NCI-H2171 (cell line): ENCODE data around the gene P4HA2.
A peak's percentile ranks its signal among the peaks of the same experiment; 100 is the strongest.
"Not testable (repeated sequence)": the region's sequence is repeated elsewhere in the genome, so short reads cannot be mapped to it uniquely, and the experiment has no call there.

Experiments
- DNase-seq: peaks from one replicate; lab custom pipeline; 2025; lab: John Stamatoyannopoulos, UW

P4HA2 gene

DNA sequence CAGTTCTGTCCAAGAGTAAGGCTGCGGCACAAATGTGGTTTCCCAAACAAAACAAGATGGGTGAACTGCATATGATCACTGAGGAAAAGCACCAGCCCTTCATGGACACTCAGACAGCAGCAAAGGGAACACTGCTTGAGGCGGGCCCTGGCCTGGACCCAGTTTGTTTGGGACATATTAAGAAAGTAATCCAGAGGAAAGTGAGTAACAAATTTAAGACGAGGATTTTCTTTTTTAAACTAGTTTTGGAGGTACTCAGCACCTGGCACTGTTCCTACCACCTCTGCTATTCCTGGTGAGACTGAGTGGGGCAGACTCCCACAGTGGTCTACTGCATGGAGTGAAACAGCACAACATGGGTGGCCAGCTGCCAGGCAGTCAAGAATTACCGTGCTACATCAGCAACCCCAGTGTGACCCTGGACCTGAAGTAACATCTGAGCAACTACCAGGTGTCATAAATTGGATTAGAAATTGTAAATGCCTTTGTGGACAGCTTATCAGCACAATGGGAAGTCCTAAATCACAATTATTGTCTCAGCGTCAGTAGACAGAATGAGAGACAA, 28.5 kb downstream of the P4HA2 start:
- no peak for DNase-seq

DNA sequence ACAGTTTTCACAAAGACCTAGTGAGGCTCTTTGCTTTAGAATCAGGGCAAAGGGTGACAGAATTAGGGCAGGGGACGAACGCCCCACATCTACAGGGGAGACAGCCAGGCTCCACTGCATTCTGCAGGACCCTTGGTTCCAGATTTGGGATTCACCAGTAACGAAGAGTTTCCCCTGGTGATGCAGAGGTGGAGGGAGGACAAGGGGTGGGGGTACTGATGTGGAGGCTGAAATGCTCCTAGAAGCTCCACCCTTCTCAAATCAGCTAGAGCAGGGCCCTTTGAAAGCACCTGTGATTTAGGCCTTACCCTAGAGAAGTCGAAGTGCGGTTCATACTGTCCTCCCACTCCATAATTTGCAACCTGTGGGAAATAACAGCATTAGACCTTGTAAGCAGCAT, 29.1 kb downstream of the P4HA2 start:
- no peak for DNase-seq

DNA sequence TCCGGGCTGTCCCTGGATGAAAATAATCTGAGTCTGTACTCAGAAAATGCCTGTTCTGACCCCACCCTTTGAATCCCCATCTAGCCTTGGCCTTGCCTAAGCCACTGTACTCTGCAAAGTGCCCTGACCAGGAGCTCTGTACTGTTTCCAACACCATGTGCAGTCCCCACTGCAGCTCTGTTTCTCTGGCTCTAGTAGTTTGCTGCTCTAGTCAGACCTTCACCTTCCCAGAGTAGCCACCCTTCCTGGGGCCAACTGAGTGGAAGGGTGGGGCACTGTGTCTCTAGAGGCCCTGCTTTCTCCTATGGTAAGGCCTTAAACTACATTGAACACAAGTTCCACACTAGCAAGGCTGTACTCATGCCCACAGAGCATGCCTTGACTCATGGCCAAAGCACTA, 31.9 kb downstream of the P4HA2 start:
- DNase-seq: no peak

DNA sequence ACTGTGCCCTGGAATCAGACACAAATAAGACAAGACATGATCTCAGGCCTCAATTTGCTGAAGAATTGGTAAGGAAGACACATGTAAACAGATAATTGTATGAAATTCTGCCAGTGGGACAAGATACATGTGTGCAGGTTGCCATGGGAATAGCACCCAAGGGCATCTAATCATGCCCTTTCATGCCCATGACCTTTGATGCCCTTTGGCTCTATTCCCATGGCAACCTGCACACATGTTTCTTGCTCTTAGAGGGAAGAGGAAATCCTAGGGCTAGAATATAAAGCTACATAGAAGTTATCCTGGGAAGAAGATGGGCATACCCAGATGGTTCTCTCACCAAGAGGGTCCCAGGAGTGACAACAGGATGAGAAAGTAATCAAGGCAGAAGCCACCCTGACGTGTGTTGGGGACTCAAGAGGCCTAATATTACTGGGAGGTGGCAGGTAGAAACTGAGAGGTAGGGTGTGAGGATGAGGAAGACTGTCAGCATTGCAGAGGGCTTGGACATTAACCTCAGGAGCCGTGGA, 34.4 kb downstream of the P4HA2 start:
- no peak for DNase-seq

DNA sequence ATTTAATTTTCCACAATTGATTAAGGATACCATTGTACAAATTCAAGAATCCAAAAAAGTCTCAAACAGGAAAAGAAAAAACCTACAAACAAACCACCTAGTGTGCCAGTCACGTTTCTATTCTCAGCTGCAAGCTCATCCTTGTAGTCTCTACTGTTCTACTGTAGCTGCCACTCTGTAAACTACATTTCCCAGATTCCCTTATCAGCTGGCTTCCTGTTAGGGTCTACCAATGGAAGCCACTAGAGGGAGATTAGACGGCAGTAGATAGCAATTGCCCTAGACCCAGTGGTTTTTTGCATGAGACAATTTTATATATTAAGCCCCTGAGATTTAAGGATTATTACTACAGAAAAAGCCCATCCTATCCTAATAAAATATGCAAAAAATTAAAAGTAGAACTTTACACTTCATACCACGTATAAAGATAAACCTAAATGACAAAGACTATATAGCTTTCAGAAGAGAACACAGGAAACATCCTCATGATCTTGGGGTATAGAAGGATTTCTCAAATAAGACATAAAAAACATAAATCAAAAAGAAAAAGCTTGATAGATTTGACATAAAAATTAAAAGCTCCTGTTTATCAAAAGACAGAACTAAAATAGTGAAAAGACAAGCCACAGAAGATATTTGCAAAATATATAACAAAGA, 37.4 kb downstream of the P4HA2 start:
- DNase-seq: peak; percentile 31

DNA sequence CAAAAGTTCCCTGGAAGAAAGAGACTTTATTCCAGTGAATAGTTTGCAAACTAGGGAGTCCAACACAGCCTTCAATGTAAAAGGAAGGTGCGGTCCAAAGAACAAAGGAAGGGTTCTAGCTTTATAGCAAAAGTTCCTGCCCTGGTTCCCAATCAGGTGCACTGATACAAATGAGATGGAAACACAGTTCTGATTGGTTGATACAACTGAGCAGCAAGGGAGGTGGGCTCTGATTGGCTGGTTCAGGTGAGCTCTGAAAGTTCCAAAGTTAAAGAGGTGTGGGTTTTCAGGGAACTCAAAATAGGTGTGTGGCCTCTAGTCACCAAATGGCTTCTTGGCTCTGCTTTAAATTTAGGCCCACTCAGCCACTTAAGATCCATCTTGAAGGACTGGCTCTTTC, 43.1 kb downstream of the P4HA2 start:
- DNase-seq: no peak

DNA sequence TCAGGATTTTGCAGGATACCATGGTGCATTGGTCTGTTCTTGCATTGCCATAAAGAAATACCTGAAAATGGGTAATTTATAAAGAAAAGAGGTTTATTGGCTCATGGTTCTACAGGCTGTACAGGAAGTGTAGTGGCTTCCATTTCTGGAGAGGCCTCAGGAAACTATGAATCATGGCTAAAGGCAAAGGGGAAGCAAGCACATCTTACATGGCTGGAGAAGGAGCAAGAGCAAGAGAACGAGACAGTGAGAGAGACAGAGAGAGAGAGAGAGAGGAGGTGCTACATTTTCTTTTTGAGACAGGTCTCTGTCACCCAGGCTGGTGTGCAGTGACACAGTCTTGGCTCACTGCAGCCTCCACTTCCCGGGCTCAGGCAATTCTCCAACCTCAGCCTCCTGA, 43.9 kb downstream of the P4HA2 start:
- DNase-seq: no peak

DNA sequence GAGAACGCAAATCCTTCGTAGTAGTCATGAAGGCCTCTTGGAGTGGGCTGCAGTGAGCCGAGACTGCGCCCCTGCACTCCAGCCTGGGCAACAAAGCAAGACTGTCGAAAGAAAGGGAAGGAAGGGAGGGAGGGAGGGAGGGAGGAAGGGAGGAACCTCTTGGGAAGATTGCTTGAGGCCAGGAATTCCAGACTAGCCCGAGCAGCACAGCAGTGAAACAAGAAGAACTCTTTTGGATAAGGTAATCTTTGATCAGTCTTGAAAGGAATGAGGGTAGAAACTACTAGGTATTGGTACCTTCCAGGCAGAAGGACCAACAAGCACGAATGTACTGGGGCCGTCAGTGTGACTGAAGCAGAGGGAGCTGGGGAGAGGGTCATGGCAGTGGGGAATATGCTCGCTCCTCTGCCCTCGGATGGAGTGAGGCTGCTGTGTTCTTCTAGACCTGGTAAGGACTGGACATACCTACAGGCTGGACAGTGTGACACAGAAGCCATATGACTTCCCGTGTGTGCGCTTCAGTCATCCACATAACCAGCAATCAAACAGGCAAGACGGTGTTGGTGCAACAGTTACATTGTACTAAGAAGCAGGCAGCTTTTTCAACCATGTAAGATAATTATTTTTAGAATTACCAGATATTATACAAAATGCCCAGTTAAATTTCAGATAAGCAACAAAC, 45.2 kb downstream of the P4HA2 start:
- no peak for DNase-seq

DNA sequence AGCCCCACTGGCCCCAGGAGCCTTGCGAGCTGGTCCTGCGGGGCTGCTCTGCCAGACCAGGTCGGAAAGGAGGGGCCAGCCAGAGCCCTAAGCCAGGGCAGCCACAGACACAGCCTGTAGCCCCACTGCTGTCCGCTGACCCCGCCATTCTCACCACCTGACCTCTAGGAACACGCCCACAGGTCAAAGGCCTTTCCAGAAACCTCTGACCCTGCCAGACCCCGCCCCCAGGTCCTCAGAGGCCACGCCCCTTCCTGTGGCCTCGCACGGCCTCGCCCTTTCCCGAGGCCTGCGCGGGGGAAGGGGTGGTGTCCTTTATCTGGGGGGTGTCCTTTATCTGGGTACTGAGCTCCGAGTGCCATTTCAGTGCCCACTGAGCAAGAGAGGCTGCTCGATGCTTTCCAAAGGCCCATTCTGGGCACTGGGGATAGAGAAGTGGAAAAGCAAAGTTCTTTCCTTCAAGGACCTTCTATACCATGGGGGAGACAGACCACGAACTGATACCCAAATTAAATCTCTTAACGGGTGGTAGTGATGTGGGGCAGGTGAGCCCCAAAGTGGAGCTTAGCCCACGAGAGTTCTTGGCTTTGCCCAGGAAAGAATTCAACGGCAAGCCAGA, 46.5 kb downstream of the P4HA2 start:
- no peak for DNase-seq

DNA sequence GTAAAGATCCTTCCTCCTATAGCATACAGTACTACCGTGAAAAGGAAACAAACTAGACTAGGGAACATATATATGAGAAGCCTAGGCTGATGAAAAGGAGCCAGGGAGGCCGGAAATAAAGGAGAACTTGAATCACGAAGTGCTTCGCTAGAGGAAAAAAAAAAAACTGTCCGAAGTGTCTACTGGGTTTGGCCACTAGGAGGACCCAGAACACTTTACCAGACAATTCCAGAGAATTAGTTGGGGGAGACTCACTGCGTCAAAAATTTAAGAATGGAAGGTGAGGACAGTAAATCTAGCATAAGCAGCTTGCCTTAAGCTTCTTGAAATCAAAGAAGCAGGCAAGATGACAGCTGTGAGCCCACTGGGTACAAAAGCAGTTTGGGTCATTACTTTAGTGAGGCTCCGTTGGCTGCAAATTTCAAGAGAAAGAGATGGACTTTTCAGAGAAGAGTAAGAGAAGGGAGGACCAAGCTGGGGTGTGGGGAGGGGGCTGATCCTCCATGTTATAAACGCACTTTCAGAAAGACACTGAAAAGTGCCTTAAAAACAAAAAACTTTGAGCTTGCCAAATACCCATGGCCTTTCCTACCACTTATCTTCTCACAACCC, 47.4 kb downstream of the P4HA2 start:
- no peak for DNase-seq

DNA sequence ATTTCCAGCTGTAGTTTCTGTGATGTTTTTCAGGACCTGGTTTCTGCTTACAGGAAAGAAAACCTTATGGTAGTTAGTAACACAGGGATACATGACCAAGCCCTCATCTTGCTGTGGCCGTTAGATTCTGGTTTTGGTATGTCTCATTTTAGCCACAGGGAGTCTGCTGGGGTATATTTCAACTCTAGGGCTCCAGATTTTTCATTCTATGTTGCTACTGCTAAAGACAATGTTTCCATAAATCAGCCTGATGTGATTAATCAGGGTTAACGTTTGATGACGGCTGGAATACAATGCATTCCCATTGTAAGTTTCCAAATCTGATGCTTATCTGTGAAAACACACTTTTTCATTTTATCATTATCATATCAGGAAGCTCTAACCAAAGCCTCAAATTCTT, 48.2 kb downstream of the P4HA2 start:
- DNase-seq: no peak

DNA sequence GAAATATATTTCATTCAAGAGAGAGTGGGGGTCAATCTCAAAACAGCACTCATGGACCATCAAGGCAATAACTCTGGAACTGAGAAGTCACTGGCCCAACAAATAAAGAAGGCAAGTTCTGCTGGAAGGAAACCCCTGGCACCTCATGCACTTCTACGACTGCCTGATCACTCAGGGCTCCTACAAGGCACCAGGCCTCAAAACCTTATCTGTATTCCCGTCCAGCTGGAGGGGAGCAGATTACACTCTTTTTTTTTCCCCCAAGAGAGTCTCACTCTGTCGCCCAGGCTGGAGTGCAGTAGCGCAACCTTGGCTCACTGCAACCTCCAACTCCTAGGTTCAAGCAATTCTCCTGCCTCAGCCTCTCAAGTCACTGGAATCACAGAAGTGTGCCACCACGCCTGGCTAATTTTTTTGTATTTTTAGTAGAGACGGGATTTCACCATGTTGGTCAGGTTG, 49.9 kb downstream of the P4HA2 start:
- no peak for DNase-seq

DNA sequence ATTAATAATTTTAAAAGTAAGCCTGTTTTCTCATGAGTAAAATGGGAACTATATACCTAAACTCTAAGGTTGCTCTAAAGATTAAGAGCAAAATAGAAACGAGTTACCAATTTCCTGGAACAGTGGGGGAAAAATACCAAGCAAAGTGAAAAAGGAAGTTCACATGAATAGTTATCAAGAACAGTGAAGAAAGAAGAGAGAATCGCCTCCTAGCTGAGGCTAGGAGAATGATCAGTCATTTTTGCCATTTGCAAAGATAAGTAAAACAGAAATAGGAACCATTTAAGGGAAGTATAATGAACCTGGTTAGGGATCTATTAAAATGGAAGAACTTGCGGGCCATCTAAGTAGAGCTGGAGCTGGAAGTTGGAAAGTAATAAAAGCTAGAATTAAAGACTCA, 50.7 kb downstream of the P4HA2 start:
- DNase-seq: no peak

DNA sequence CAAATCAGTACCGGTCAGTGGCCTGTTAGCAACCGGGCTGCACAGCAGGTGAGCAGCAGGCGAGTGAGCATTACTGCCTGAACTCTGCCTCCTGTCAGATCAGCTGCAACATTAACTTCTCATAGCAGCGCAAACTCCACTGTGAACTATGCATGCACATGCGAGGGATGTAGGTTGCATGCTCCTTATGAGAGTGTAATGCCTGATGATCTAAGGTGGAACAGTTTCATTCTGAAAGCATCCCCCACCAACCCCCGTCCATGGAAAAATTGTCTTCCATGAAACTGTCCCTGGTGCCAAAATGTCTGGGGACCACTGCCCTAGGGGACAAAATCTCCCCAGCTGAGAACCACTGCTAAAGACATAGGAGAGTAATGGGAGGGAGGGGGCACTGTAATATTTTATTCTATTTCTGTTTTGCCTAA, 51.1 kb downstream of the P4HA2 start:
- no peak for DNase-seq

DNA sequence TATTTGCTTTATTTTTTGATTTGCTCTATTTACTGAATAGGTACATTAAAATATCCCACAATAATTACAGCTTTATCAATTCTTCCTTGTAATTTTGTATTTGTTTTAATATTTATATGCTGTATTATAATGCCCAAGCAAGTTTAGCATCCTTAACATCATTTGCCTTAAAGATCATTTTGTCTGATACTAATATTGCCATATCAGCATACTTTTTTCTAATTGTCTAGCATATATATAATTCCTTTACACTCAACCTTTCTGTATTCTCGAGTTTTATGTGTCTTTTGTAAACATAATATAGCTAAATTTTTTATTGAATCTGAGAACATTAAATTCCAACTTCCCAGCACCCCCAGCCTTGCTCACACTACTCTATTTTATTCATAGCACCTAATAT, 64.7 kb downstream of the P4HA2 start:
- DNase-seq: no peak

DNA sequence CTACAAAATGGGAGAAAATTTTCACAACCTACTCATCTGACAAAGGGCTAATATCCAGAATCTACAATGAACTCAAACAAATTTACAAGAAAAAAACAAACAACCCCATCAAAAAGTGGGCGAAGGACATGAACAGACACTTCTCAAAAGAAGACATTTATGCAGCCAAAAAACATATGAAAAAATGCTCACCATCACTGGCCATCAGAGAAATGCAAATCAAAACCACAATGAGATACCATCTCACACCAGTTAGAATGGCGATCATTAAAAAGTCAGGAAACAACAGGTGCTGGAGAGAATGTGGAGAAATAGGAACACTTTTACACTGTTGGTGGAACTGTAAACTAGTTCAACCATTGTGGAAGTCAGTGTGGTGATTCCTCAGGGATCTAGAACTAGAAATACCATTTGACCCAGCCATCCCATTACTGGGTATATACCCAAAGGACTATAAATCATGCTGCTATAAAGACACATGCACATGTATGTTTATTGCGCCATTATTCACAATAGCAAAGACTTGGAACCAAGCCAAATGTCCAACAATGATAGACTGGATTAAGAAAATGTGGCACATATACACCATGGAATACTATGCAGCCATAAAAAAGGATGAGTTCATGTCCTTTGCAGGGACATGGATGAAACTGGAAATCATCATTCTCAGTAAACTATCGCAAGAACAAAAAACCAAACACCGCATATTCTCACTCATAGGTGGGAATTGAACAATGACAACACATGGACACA, 65.9 kb downstream of the P4HA2 start:
- not testable (repeated sequence) for DNase-seq

DNA sequence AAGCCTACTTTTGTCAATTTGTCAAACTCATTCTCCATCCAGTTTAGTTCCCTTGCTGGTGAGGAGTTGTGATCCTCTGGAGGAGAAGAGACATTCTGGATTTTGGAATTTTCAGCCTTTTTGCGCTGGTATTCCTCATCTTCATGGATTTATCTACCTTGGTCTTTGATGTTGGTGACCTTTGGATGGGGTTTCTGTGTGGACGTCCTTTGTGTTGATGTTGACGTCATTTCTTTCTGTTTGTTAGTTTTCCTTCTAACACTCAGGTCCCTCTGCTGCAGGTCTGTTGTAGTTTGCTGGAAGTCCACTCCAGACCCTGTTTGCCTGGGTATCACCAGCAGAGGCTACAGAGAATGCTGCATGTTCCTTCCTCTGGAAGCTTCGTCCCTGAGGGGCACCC, 71.2 kb downstream of the P4HA2 start:
- DNase-seq: no peak

DNA sequence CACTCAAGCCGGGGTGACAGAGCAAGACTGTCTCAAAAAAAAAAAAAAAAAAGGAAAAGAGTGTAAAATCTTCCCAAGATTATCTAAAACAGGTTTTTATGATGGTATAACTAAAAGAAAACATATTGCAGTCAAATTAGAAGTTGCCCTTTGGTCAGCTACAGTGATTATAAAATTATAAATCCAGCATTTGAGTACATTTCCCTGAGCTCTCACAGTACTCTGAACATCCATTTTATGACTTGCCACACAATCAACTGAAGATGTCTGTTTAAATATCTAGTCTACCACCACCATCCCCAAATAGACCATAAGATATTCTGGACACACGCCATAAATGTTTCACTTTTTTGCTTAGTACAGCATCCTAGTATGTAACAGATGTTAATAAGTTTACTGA, 77.1 kb downstream of the P4HA2 start:
- no peak for DNase-seq

DNA sequence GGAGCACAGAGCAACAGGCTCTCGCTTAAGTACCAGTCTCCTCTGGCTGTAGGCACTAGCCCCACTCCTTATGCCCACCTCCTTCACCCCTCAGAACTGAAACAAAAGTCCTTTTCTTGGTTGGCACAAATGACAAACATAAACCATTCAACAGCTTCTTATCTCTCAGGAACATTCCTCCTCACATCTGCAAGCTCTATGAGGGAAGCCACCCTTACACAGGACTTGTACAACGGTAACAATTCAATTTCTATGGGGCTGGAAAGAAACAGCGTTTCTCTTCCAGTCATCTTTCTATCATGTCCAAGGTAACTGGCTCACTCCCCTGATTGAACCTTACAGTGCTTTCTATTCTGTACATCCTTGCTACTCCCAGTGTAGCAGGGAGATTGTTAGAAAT, 80.0 kb downstream of the P4HA2 start:
- no peak for DNase-seq

DNA sequence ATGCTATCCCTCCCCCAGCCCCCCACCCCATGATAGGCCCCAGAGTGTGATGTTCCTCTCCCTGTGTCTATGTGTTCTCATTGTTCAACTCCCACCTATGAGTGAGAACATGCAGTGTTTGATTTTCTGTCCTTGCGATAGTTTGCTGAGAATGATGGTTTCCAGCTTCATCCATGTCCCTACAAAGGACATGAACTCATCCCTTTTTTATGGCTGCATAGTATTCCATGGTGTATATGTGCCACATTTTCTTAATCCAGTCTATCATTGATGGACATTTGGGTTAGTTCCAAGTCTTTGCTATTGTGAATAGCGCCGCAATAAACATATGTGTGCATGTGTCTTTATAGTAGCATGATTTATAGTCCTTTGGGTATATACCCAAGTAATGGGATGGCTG, 82.3 kb downstream of the P4HA2 start:
- not testable (repeated sequence) for DNase-seq

DNA sequence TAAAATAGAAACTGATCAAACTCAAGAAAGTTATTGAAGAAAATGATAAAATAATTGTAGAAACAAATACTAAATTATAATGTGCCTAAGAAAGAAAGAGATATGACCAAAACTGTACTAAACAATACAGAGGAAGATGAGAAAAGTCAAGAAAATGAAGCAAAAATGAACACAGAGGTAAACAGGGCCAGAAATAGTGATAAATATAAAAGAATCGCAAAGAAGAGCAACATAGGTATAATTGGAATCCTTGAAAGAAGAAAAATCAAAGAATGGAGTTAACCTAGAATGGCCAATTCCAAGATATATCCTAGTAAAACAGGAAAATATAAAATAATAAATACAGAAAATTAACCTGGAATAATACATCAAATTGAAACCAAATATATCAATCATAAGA, 84.5 kb downstream of the P4HA2 start:
- DNase-seq: no peak

DNA sequence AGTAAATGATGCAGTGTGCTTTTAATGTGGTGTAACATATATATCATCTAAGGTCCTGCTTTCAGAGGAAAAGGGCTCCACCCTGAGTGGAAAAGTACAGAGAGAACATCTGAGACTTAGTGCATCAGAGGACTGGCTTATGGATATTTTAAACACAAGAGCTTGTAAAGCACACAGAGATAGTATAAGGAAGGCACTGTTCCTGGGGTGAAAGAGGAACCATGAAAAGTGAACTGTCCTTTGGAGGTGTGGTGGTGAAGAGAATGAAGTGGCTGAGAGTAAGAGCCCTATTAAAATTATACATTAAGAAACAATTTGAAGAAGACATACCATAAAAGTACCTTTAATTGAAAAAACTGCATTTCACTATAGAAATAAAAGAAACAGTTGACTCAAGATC, 85.2 kb downstream of the P4HA2 start:
- DNase-seq: no peak
